Esophagus squamous epithelium (tissue), 4 donors: Measurements from ENCODE around the gene NDUFB2.

Experiments used
- POLR2A ChIP-seq, 4 donors: fragments of 450-650 bp; IDR thresholded peaks; one replicate each; pipeline ENCODE4 v1.6.1; 2017; ENCODE audit warnings: antibody characterized with exemption in 4 of 4, mild to moderate bottlenecking in 4 of 4, moderate library complexity in 3 of 4
- TF ChIP-seq, protein P1 (sequence below), 6 experiments: fragments of 450-650 bp in 4 of 6; fragments of 200-600 bp in 2 of 6; sonication (generic) in 2 of 6; IDR thresholded peaks; one replicate each; pipeline ENCODE4 v1.5.1; 2016 to 2019; ENCODE audit warnings: antibody characterized with exemption in 6 of 6, mild to moderate bottlenecking in 4 of 6, moderate library complexity in 4 of 6

DNA sequence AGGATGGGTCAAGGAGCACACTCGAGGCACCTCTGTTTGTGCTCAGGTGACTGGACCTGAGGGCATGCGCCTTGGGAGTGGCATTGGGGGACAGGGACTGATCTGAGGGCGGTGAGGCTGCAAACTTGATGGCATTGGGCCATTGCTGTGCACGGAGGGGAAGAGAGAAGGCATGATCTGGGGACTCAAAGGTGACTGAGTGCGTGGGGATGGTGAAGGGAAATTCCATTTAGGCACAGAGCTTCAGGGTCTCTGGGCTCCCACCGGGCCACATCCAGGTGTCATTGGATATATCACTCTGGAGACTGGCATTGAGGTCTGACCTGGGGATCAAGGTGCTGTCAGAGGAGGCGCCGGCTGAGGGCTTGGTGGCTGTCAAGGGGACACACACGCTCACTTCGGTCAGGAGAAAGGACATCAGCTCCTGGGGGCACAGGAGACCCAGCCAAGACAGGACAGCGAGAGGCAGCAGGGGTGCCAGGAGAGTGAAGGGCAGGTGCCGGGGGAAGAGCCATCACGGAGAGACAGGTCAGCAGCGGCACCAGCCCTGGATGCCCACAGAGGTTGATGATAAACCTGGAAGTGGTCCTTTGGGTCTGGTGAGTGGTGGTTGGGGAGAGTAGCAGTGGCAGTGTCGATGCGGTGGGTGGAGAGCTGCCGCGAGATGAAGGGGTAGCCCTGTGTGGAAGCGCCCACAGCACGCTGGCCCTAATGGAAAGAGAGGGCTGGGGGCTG lies 18.3 kb upstream of the NDUFB2 start:
- TF ChIP-seq, protein P1, sequence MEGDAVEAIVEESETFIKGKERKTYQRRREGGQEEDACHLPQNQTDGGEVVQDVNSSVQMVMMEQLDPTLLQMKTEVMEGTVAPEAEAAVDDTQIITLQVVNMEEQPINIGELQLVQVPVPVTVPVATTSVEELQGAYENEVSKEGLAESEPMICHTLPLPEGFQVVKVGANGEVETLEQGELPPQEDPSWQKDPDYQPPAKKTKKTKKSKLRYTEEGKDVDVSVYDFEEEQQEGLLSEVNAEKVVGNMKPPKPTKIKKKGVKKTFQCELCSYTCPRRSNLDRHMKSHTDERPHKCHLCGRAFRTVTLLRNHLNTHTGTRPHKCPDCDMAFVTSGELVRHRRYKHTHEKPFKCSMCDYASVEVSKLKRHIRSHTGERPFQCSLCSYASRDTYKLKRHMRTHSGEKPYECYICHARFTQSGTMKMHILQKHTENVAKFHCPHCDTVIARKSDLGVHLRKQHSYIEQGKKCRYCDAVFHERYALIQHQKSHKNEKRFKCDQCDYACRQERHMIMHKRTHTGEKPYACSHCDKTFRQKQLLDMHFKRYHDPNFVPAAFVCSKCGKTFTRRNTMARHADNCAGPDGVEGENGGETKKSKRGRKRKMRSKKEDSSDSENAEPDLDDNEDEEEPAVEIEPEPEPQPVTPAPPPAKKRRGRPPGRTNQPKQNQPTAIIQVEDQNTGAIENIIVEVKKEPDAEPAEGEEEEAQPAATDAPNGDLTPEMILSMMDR (IDR thresholded peaks at IDR 0.05): no peak
- TF ChIP-seq POLR2A (IDR thresholded peaks at IDR 0.05): no peak
